Breast epithelium (tissue), 3 donors: ENCODE data around the gene CCDC91.

Source experiments
- CTCF ChIP-seq, 3 donors: fragments of 450-650 bp; IDR thresholded peaks; one replicate each; pipeline ENCODE4 v1.5.1; 2016 to 2017; ENCODE audit warnings: antibody characterized with exemption in 3 of 3, mild to moderate bottlenecking in 3 of 3, moderate library complexity in 3 of 3
- POLR2A ChIP-seq: fragments of 450-650 bp; IDR thresholded peaks from one replicate; pipeline ENCODE4 v1.6.1; 2016; ENCODE audit warnings: antibody characterized with exemption, mild to moderate bottlenecking, moderate library complexity
- POLR2AphosphoS5 ChIP-seq, 3 donors: sonication (generic); formaldehyde crosslinking; IDR thresholded peaks; one replicate each; pipeline ENCODE4 v1.6.1; 2017; ENCODE audit warnings: antibody characterized with exemption in 3 of 3

GRCh38 chr12:28484156-28484555 is 293.9 kb downstream of the CCDC91 start:
- TF ChIP-seq CTCF (IDR thresholded peaks at IDR 0.05) (no peak), POLR2A (no peak), POLR2AphosphoS5 (IDR thresholded peaks at IDR 0.05) (no peak)
